Liver (tissue), 9 donors: ENCODE results near the gene DHX30. TPM values are rescaled to one million over a fixed set of nuclear protein-coding genes. Genes with fewer than 3 reads are reported as not detected.

Experiments used
- DNase-seq: peaks from one replicate; pipeline ENCODE4 v3.0.0-alpha.2; 2017; ENCODE audit warnings: low spot score
- H3K27ac ChIP-seq, 2 donors: one replicate each; pipeline ENCODE4 v1.7.0; 2013; ENCODE audit warnings: inconsistent platforms in 2 of 2, low read length in 2 of 2, control low read depth in 1 of 2, low read depth in 1 of 2, mild to moderate bottlenecking in 1 of 2
- H3K27me3 ChIP-seq, 4 donors: one replicate each; pipeline versions ENCODE4 v1.6.1 to v1.7.0; 2013; ENCODE audit warnings: low read length in 3 of 4, inconsistent platforms in 1 of 4, mild to moderate bottlenecking in 1 of 4, moderate library complexity in 1 of 4; ENCODE audit not compliant: control insufficient read depth in 4 of 4, insufficient read depth in 4 of 4
- H3K36me3 ChIP-seq, 4 donors: one replicate each; pipeline versions ENCODE4 v1.6.1 to v1.7.0; 2013; ENCODE audit warnings: low read length in 3 of 4, mild to moderate bottlenecking in 3 of 4, low read depth in 1 of 4, moderate library complexity in 1 of 4; ENCODE audit not compliant: control insufficient read depth in 4 of 4, insufficient read depth in 3 of 4
- H3K4me1 ChIP-seq, 4 donors: one replicate each; pipeline versions ENCODE4 v1.6.1 to v1.7.0; 2013; ENCODE audit warnings: low read length in 3 of 4, mild to moderate bottlenecking in 3 of 4, moderate library complexity in 1 of 4; ENCODE audit not compliant: control insufficient read depth in 4 of 4, insufficient read depth in 4 of 4
- H3K4me3 ChIP-seq, 3 donors: one replicate each; pipeline versions ENCODE4 v1.6.1 to v1.7.0; 2013; ENCODE audit warnings: low read length in 3 of 3, control low read depth in 1 of 3, low read depth in 1 of 3, mild to moderate bottlenecking in 1 of 3
- H3K9ac ChIP-seq, 2 donors: one replicate each; pipeline ENCODE4 v1.7.0; 2013; ENCODE audit warnings: low read length in 2 of 2, mild to moderate bottlenecking in 2 of 2, moderate library complexity in 2 of 2, control low read depth in 1 of 2, low read depth in 1 of 2
- H3K9me3 ChIP-seq, 4 donors: one replicate each; pipeline versions ENCODE4 v1.6.1 to v1.7.0; 2013; ENCODE audit warnings: low read length in 3 of 4; ENCODE audit not compliant: control insufficient read depth in 4 of 4
- ATF3 ChIP-seq: IDR thresholded peaks from 2 replicates; pipeline ENCODE4 v1.6.1; 2016; ENCODE audit warnings: antibody characterized with exemption
- CTCF ChIP-seq: fragments of 150-350 bp; IDR thresholded peaks from 2 replicates; pipeline ENCODE4 v1.5.1; 2017; ENCODE audit warnings: improper control_type of control experiment, low read depth, low read length; ENCODE audit not compliant: missing input control
- EGR1 ChIP-seq, 2 donors: IDR thresholded peaks; 2 replicates each; pipeline ENCODE4 v1.6.1; 2016 to 2018; ENCODE audit warnings: antibody characterized with exemption in 2 of 2, low read depth in 2 of 2
- FOXA1 ChIP-seq: IDR thresholded peaks from 2 replicates; pipeline ENCODE4 v1.6.1; 2016; ENCODE audit warnings: antibody characterized with exemption
- FOXA2 ChIP-seq: IDR thresholded peaks from 2 replicates; pipeline ENCODE4 v1.6.1; 2016; ENCODE audit warnings: antibody characterized with exemption
- GABPA ChIP-seq, 2 donors: IDR thresholded peaks in 1 of 2; conservative IDR thresholded peaks in 1 of 2; 2 replicates each; pipeline ENCODE4 v1.6.1; 2016; ENCODE audit warnings: antibody characterized with exemption in 2 of 2, mild to moderate bottlenecking in 1 of 2, moderate library complexity in 1 of 2
- HNF4A ChIP-seq, 2 donors: conservative IDR thresholded peaks; 2 replicates each; pipeline ENCODE4 v1.6.1; 2016; ENCODE audit warnings: antibody characterized with exemption in 2 of 2, mild to moderate bottlenecking in 2 of 2
- HNF4G ChIP-seq: IDR thresholded peaks from 2 replicates; pipeline ENCODE4 v1.6.1; 2016; ENCODE audit warnings: antibody characterized with exemption
- JUND ChIP-seq, 2 donors: IDR thresholded peaks; 2 replicates each; pipeline ENCODE4 v1.6.1; 2016; ENCODE audit warnings: antibody characterized with exemption in 2 of 2
- MAX ChIP-seq: IDR thresholded peaks from 2 replicates; pipeline ENCODE4 v1.6.1; 2016; ENCODE audit warnings: antibody characterized with exemption
- NR2F2 ChIP-seq: IDR thresholded peaks from 2 replicates; pipeline ENCODE4 v1.6.1; 2016; ENCODE audit warnings: antibody characterized with exemption
- RAD21 ChIP-seq, 2 donors: IDR thresholded peaks; 2 replicates each; pipeline ENCODE4 v1.6.1; 2016; ENCODE audit warnings: antibody characterized with exemption in 2 of 2, mild to moderate bottlenecking in 2 of 2
- REST ChIP-seq: IDR thresholded peaks from 2 replicates; pipeline ENCODE4 v1.6.1; 2016; ENCODE audit warnings: antibody characterized with exemption, mild to moderate bottlenecking
- RXRA ChIP-seq, 2 donors: IDR thresholded peaks; 2 replicates each; pipeline ENCODE4 v1.6.1; 2017 to 2018; ENCODE audit warnings: antibody characterized with exemption in 2 of 2, mild to moderate bottlenecking in 1 of 2
- SP1 ChIP-seq: IDR thresholded peaks from 2 replicates; pipeline ENCODE4 v1.6.1; 2018; ENCODE audit warnings: antibody characterized with exemption, mild to moderate bottlenecking
- TAF1 ChIP-seq: conservative IDR thresholded peaks from 2 replicates; pipeline ENCODE4 v1.6.1; 2016; ENCODE audit warnings: antibody characterized with exemption, mild to moderate bottlenecking
- ZBTB33 ChIP-seq: IDR thresholded peaks from 2 replicates; pipeline ENCODE4 v1.6.1; 2016; ENCODE audit warnings: antibody characterized with exemption
- WGBS: extraction: QIAGEN DNeasy Blood & Tissue Kit; methylation state at CpG from one replicate; pipeline ENCODE4 v1.1.7; 2013; 5-methylcytosine and 5-hydroxymethylcytosine counted together
- polyA plus RNA-seq, 2 donors: library from polyadenylated mRNA; stranded (reverse) in 1 of 2; unstranded in 1 of 2; fragments of 200-250 nt in 1 of 2; fragments of >200 nt in 1 of 2; fragmentation: Nextera tagmentation in 1 of 2; extraction: Ambion mirVana in 1 of 2; gene quantifications; one replicate each; pipeline versions ENCODE4 v1.2.1 to v1.2.3, GENCODE V29; 2013 to 2015
- total RNA-seq, 2 donors: library from RNA; depleted of rRNA; stranded (reverse); fragments of >200 nt; gene quantifications; one replicate each; pipeline ENCODE4 v1.2.3, GENCODE V29; 2014
- donor health status: healthy.
- donor health status: healthy.
- donor health status: healthy.
- donor health status: healthy.
- donor health status: healthy.

The DHX30 gene
- total and polyA plus RNA-seq, 4 donors: 18.3 to 39.9 (median 26.3) TPM

- no peak for DNase-seq
- H3K27ac ChIP-seq: no peak overlapping the region
- H3K9ac ChIP-seq: no peak overlapping the region
Observed at GRCh38 chr3:47863391-47864128, 60.6 kb downstream of the DHX30 start.

GRCh38 chr3:47865192-47865591 is 62.3 kb downstream of the DHX30 start:
- Histone ChIP-seq H3K27ac (no peak overlapping the region), H3K9ac (no peak overlapping the region), H3K9me3 (no peaks in the 10 kb centered on the region), H3K4me3 (no peak overlapping the region), H3K27me3 (no peaks in the 10 kb centered on the region), H3K36me3 (peaks cover 7 to 50% (median 26%) of the 10 kb centered on the region in 4 donors), H3K4me1 (no peaks in the 10 kb centered on the region)
- WGBS: 76% methylated on average over 3 of the region's 3 CpGs
- TF ChIP-seq HNF4A (conservative IDR thresholded peaks at IDR 0.05) (no peak), NR2F2 (no peak), REST (no peak), EGR1 (IDR thresholded peaks at IDR 0.05; ENCODE audit: low read depth in 2 of 2) (no peak), CTCF (no peak), SP1 (no peak), ATF3 (no peak), FOXA1 (no peak)
- no peak for DNase-seq

More at GRCh38 chr3:47863391-47864128, 60.6 kb downstream of the DHX30 start:
- H3K4me1 ChIP-seq: no peaks in the 10 kb centered on the region
- 92% methylated on average over 12 of the region's 12 CpGs for WGBS
- peaks cover 2 to 38% (median 14%) of the 10 kb centered on the region in 4 donors for H3K36me3 ChIP-seq
- no peaks in the 10 kb centered on the region for H3K9me3 ChIP-seq
- no peaks in the 10 kb centered on the region for H3K27me3 ChIP-seq
- H3K4me3 ChIP-seq: no peak overlapping the region
- TF ChIP-seq ZBTB33 (no peak), GABPA (IDR thresholded peaks at IDR 0.05 in 1 of 2, conservative IDR thresholded peaks at IDR 0.05 in 1 of 2) (no peak), JUND (IDR thresholded peaks at IDR 0.05) (no peak), NR2F2 (no peak), EGR1 (IDR thresholded peaks at IDR 0.05; ENCODE audit: low read depth in 2 of 2) (no peak), FOXA2 (no peak), CTCF (no peak), TAF1 (no peak), MAX (no peak), RXRA (IDR thresholded peaks at IDR 0.05) (no peak), HNF4G (no peak), HNF4A (conservative IDR thresholded peaks at IDR 0.05) (no peak), RAD21 (IDR thresholded peaks at IDR 0.05) (no peak)
